GM21737 (cell line): ENCODE measurements around the gene SMIM14.
"Not testable (repeated sequence)": the region's sequence is repeated elsewhere in the genome, so short reads cannot be mapped to it uniquely, and the experiment has no call there.

Experiments
- ATAC-seq: cut with Tn5 transposase; IDR thresholded peaks from one replicate; pipeline ENCODE4 v1.9.1; 2021; ENCODE audit warnings: mild to moderate bottlenecking, moderate library complexity; ENCODE audit not compliant: unreplicated experiment

The SMIM14 gene

DNA sequence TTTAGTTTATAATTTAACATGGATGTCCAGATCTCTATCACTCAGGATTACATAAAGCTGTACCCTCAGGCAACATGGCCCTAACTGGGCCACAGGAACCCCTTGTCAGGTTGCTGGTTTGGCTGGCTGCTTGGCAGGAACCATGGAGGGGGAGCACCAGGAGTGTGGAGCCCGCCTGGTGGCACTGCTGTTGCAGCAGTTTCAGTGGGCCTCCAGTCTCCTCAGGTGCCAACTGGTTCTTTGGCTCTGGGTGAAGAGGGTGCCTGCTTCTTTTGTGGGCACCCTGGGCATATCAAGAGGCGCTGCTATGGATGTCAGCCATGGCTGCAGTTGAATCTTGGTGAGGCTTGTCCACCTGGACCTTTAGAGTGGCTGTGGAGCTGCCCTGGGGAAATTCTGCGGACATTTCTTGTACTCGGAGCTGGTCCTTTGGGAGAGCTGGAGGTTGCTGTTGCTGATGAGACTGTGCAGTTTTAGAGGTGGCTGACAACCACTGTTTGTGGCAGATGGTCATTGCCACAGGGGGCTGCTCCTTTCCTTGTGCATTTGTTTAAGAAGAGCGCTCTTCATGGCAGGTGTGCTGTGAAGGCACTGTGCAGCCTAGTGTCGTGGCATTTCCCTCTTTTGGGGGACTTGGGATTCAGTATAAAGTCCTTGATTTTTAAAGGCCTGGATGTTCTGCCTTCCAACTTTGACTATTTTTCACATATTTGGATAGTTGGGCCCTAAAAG is 10.3 kb upstream of the SMIM14 start:
- no peak for ATAC-seq

DNA sequence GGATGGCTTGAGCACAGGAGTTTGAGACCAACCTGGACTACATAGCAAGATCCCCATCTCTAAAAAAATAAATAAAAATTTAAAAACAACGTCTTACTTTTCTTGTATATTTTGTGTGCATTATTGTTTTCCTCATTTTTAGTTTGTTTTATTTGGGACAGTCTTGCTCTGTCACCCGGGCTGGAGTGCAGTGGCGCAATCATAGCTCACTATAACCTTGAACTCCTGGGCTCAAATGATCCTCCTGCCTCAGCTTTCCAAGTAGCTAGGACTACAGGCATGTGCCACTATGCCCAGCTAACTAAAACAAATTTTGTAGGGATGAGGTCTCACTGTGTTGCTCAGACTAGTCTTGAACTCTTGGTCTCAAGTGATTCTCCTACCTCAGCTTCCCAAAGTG is 9.5 kb upstream of the SMIM14 start:
- ATAC-seq = no peak

DNA sequence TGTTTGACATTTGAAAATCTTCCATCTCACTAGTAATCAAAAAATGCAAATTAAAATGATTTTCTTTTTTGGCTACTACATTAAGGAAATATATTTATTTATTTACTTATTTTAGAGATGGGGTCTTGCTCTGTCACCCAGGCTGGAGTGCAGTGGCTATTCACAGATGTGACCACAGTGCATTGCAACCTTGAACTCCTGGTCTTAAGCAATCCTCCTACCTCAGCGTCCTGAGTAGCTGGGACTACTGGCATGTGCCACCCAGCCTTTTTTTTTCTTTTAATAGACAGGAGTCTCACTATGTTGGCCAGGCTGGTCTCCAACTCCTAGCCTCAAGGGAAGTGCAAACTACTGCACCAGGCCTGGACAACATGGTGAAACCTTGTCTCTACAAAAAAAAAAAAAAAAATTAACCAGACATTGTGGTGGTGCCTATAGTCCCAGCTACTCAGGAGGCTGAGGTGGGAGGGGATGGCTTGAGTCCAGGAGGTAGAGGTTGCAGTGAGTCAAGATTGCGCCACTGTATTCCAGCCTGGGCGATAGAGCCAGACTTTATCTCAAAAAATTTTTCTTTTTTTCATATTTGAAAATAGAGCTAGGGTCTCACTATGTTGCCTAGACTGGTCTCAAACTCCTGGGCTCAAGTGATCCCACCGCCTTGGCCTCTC is 4.4 kb upstream of the SMIM14 start:
- no peak for ATAC-seq

DNA sequence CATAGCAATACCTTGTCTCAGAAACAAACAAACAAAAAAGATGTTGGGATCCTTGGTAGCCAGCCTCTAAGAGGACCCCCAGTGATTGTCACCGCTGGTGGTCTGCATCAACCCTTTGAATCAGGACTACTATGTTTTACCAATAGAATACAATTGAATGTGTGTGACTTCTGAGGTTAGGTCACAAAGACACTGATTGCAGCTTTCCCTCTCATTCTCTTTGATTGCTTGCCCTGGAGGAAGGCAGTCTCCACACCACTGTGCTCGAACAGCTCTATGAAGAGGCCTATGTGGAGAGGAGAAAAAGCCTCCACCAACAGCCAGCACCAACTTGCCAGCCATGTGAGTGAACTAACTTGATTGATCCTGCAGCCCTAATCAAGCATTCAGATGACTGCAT is 2.8 kb upstream of the SMIM14 start:
- no peak for ATAC-seq

DNA sequence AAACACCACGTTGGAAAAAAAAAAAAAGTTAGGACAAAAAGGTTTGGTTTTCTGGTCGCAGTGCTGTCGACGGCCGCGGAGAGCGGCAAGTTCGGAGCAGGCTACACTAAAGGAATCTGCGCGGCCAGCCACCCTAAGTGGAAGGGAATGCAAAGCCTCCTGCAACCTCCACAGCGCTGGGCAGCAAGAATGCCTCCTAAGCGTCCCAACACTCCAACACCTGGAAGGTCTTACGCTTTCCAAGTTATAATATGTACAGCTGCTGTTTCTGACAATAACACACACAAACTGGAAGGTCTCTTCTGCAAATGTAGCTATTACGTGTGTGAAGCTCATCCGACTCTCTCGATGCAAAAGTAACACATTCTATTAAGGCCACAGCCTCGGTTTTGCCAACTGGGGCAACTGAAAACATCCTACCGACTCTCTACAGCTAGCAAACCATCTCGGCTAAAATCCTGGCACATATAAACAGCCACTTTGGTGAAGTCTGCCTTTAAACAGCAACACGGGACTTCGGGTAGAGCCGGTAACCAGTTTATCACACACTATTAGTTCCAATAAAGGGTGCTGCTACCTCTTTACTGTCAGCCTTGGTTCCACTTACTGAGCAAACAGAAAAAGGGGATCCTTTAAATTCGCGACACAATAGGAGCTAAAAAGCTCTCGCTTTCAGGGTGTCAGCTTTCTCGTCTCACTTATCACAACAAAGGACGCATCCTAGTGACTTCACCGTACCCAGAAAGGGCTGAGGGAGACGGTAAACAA is 895 bp downstream of the SMIM14 start:
- peak; percentile 20 for ATAC-seq

DNA sequence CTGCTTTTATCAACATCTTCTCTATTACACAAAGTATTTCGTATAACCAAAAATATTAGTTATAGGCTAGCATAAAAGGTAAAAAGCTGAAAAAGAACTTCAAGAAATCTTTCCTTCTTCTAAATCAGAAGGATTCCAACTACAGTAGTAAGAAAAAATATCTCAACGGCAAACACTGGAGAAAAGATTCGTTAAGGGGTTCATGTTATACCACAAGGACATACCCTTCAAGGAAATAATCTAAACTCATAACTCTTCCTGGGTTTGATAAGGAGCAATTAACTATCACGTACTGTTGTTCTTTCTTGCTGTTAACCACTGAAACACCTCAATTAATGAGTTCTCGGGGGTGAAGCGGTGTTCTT is 1.5 kb downstream of the SMIM14 start:
- ATAC-seq = no peak

DNA sequence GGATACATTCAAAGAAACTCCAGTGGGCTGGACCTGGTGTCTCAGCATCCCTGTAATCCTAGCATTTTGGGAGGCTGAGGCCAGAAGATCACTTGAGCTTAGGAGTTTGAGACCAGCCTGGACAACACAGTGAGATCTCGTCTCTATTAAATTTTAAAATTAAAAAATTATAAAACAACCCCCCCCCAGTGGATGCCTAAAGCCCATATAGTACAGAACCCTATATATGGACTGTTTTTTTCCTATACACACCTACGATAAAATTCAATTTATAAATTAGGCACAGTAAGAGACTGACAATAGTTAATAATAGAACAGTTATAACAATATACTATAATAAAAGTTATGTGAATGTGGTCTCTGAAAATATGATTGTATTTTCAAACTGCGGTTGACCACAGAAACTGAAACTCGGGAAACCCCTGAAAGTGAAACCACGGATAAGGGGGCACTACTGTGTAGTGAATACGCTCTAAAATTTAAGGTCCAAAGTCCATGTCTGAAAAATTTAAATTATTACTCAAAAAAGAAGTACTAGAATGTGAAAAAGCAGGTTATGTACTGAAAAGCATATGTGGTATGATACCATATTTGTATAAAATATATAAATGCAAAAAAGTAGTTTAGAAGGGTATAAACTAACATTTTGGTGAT is 2.0 kb downstream of the SMIM14 start:
- no peak for ATAC-seq

DNA sequence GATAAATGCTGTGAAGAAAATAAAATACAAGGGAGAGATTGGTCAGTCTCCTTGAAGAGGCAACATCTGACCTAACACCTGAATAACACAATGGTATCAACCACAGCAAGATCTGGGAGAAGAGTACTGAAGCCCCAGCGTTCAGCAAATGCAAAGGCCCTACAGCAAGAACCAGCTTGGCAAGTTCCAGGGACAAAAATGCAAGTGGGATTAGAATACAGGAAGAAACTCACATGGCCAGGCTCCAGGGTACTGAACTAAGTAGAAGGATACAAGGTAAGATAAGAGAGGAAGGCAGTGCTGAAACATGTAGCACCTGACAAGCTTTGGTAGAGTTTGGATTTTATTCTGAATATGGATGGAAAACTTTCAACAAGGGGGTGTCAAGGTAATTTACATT is 3.6 kb downstream of the SMIM14 start:
- ATAC-seq = no peak

DNA sequence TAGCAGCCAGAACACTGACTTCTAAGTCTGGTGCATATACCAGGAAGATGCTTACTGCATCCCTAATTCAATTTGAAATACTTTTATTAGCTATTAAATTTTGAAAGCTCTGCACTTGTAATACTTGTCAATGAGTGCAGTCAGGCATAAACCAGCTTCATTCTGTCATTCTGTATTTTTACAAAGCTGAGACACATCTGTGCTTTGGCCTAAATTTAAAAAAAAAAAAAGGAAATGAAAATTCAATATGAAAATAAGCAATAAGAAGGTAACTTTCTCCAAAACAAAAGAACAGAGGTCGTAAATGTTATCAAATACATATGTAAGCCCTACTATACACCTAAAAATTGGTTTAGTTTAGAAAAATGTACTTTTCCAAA is 7.0 kb downstream of the SMIM14 start:
- peak; percentile 55 for ATAC-seq

DNA sequence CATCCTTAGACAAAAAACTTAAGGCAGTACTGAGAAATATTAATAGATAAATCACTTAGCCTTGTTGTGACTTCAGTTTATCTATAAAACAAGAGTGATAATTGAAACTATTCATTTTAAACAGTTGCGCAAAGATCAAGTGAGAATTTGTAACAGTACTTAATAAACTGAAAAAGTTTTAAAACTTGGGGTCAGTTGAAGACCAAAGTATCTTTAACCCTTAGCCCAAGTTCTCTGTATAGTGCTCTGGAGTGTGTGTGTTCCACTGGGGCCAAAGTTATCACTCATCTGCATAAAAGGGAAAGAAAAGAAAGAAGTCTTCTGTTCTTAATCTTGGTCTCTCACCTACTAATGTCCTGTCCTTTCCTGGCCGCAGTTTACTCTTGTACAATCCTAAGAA is 11.3 kb downstream of the SMIM14 start:
- ATAC-seq = no peak

DNA sequence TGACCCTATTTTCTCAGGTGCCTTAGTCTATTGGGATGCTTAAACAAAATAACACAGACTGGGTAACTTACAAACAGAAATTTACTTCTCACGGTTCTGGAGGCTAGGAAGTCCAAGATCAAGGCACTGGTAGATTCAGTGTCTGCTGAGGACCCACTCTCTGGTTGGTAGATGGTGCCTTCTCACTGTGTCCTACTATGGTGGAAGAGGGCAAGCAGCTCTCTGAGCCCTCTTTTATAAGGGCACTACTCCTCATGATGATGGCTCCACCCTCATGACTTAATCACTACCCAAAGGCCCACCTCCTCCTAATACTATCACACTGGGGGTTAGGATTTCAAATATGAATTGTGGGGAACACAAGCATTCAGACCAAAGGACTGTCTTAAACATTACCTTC is 11.8 kb downstream of the SMIM14 start:
- no peak for ATAC-seq

DNA sequence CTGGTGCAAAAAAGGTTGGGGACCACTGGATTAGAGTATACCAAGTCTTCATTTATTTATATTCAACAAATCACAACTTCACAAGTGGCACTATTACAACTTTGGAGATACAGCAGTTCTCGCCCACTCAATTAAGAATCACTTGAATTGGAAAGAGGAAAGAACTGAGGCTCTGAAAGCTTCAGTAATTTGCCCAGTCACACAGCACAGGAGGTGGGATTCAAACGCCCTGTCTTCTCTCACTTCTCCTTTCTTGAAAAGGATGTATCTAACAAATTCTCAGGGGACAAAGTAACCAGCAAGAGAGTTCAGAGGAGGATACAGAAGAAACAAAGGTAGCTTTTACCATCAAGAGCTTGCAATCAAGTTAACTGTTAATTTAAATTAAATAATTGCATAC is 12.4 kb downstream of the SMIM14 start:
- ATAC-seq = peak; percentile 63

DNA sequence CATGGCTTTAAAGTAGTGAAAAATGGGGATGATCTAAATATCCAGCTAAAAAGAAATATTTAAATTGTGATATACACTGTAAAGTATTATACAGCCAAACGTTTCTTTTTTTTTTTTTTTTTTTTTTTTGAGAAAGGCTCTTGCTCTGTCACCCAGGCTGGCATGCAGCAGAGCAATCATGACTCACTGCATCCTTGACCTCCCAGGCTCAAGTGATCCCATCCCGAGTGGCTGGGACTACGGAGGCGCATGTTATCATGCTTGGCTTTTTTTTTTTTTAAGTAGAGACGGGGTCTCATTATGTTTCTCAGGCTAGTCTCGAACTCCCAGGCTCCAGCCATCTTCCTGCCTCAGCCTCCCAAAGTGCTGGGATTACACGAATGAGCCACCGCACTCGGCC is 17.1 kb downstream of the SMIM14 start:
- ATAC-seq = no peak

DNA sequence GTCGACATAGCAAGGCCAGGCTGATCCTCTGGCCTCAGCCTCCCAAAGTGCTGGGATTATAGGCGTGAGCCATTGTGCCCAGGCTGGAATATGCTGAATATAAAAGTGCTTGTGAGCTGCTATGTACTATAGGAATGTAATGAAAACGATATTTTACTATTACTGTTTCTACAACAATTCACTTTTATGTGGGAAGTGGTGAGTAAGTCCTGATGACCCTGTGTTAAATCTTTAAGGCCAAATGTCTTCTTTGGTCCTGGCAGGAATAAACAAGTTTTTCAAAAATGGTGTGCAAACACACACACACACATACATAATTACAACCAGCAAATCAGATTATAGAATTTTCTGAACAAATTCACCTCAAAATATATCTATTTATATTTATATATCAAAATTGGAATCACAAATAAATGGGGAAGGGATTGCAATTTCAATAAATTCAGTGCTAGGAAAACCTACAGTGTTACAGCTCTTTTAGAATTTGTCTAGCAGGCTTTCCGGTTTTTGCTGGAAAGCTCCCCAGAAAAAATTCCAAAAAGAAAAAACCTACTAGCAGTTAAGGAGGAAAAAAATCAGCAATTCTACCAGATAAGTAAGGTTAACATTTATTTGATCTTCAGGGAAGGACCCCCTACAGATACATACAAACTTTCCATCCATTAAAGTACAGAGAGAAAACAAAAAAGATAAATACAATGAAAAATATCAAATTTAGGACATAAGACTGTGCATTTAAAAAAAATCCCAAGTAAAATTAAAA is 17.9 kb downstream of the SMIM14 start:
- no peak for ATAC-seq

DNA sequence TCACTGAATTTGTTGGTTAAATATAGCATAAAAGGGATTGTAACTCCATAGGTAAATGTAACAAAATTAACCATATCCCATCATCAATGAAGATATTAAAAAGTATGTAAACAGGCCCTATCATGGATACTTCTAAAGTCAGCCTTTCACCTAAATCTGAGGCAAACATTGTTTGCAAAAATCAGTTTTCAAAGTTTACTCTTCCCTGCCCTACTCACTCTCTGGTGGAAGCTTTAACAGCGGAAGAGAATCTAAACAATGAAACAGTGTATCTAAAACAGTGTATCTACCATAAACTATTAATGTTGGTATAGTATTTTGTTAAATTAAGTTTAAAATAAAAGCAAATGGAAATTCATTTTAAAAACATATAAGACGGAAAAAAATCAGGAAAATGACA is 21.1 kb downstream of the SMIM14 start:
- no peak for ATAC-seq

DNA sequence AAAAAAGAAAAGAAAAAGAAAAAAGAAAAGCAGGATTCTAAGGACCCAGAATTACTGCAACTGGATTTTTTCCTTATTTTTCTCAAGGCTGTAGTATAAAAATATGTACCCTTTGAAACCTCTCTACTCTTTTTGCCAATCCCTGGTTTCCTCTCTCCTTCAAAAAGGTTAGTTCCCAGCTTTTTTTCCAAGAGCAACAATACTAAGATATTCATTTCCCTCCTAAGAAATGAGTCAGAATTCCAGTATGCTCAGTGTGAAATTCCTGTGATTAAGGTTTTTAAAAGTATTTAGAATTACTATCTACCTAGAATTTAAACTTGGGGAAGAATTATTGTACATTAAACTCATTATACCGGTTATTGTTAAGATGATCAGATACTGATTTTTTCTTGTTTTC is 22.0 kb downstream of the SMIM14 start:
- ATAC-seq = no peak

DNA sequence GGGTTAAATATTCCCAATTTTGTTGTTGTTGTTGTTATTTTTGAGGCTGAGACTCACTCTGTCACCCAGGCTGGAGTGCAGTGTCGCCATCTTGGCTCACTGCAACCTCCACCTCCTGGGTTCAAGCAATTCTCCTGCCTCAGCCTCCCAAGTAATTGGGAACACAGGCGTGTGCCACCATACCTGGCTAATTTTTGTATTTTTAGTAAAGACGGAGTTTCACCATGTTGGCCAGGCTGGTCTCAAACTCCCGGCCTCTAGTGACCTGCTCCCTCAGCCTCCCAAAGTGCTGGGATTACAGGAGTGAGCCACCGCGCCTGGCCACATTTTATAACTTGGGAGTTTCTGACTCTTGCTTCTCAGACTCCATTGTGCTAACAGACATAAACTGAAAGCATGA is 22.6 kb downstream of the SMIM14 start:
- not testable (repeated sequence) for ATAC-seq

DNA sequence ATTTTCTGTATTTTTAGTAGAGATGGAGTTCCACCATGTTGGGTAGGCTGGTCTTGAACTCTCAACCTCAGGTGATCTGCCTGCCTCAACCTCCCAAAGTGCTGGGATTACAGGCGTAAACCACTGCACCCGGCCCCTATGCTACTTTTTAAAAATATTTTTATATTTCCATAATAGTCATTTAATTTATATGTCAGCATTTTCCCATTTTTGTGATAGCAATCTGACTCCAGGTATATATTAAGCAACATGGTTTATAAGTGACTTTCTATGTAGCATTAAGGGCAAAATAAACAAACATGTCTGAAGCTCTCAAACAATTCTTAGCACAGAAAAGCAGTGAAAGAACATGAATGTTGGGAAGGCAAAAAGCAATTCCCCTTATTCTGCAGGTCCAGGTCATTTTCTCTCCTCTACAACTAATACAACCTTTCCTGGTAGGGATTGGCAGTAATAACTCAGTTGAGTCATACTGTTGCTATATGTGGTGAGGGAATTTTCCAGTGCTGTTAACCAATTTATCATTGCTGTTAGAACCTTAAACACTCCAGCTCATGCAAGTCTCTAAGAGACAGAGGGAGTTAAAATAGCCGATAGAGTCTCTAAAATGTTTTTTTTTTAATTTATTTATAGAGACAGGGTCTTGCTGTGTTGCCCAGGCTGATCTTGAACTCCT is 24.0 kb downstream of the SMIM14 start:
- ATAC-seq = no peak

DNA sequence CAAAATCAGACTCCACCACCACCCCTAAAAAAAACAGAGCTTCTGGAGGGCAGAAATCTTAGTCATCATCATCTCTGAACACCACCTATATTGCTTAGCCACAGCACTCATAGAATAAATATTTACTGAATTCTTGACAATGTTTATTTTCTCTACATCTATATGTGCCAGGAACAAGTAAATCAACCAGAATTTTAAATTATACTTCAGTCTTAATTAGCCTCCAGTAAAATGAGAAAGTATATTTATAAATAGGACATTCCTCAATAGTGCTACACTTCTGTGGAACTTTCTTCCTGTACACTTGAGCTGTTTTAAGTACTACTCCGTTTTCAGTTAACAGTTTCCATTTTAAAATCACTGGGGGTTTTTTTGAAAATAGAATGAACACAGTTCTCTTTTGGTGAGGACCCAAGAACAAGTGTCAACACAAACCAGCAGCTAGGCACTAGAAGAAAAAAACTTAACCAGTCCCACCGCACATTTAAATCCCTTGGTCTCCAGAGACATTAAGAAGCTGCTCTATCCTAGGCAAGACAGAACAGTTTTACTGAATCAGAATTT is 25.5 kb downstream of the SMIM14 start:
- peak; percentile 45 for ATAC-seq

DNA sequence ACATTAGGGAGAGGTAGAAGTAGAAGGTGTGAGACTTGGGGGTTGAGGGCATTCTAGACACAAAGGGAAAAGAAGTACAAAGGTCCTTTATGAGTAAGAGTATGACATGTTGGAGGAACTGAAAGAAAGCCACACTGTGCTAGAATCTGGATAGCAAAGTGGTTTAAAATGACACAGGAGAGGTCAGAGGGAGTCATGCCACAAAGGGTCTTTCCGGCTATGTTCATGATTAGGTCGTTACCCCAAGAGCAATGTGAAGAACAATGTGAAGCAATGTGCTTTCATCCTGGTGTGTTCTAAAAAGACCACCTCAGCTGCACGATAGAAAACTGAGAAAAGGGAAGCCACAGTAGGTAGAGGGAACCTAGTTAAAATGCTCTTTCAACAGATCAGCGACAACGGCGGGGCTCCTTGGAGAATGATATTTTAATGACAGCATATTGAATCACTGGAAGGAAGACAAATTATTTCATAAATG is 29.2 kb downstream of the SMIM14 start:
- ATAC-seq = peak; percentile 89
